SH-SY5Y (cell line): ENCODE results near the gene SHROOM2.

Experiments
- GATA2 ChIP-seq: IDR thresholded peaks from 2 replicates; pipeline ENCODE4 v1.6.1; 2011; ENCODE audit warnings: mild to moderate bottlenecking, low read depth, low read length
- GATA3 ChIP-seq: IDR thresholded peaks from 2 replicates; pipeline ENCODE4 v1.6.1; 2011; ENCODE audit warnings: low read depth, mild to moderate bottlenecking, low read length, moderate library complexity

The SHROOM2 gene

DNA sequence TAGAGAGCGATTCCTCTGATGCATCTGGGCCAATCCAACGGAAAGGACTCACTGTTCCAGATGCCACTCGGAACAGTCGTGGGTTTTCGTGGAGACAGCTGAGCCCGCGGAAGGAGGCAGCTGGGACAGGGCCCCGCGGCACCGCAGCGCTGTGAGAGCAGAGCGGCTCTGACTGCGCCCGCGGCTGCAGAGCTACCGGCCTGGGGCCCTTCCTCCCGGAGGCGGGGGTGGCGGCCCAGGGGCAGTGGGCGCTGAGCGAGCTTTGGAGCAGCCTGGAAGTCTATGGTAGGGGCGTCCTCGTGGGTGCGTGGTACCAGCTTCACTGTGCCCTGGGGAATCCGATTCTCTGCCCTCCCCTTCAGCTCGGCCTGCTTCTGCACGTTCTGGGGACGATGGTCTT, 205.8 kb downstream of the SHROOM2 start:
- TF ChIP-seq GATA3 (no peak), GATA2 (no peak)

DNA sequence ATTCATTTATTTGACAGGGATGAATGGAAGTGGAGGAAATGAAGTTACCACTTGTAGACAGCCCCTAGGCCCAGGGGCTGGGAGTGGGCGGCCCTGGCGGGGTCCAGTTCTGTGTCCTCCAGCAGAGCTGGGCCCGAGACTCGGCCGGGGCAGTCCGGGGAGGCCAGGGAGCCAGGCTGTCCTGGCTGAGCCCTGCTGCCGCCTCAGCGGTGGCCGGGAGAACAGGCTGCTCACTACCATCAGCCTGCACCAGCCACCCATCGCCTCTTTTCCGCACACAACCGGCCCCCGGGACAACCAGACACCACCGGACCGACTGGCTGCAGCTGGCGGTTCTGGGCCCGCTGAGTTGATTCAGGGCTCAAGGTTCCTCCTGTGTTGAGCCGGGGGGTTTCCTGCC, 206.5 kb downstream of the SHROOM2 start:
- TF ChIP-seq GATA3 (no peak), GATA2 (no peak)

DNA sequence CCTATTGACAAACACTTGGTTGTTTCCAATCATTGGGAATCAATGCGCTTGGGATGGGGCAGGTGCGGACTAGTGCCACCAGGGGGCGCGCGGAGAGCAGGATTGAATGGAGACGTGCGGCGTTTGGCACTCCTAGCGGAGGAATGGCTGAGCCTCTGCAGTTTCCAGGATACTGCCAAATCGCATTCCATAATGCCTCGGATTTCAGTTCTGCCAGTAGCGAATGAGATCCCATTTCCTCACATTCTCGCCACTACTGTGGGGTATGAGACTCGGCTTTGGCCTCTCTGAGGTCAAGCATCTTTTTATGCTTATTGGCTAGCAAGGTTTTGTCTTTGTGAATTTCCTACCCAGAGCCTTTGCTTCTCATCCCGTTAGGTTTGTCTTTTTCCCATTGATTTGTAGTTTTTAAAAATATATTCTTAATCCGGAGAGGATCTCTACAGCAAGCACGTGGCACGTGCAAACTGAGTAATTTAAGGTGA, 209.7 kb downstream of the SHROOM2 start:
- TF ChIP-seq GATA3 (no peak), GATA2 (no peak)

DNA sequence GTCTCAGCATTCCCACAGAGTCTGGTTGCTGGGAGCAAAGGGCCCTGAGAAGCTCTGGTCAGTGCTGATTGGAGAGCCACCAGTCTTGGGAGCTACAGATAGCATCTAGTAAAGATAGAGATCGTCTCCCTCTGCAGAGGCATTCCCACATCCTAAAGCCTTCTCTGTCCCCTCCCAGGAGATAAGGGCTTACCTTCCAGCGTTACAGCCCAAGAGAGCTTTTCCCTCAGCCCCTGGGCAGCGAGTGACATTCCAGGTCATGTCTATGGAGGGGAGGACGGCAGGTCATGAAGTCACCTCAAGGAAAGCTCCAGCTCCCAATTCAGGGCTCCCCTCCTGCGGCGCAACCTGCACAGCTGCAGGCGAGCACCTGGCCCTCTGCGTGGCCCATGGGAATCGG, 210.8 kb downstream of the SHROOM2 start:
- TF ChIP-seq GATA3 (no peak), GATA2 (no peak)

- TF ChIP-seq GATA2 (no peak), GATA3 (no peak)
These were observed 211.3 kb downstream of the SHROOM2 start for GRCh38 chrX:9997524-9997923.
